Left kidney (tissue), 2 donors: ENCODE measurements around the gene EIF1AD. TPM values are rescaled to one million over a fixed set of nuclear protein-coding genes. Genes with fewer than 3 reads are reported as not detected.
A peak's percentile ranks its signal among the peaks of the same experiment; 100 is the strongest.
"Not testable (repeated sequence)": the region's sequence is repeated elsewhere in the genome, so short reads cannot be mapped to it uniquely, and the experiment has no call there.

Source experiments
- DNase-seq: peaks from one replicate; pipeline ENCODE4 v3.0.0-alpha.2; 2013
- polyA plus RNA-seq: library from polyadenylated mRNA; unstranded; fragments of 120-200 nt; gene quantifications from one replicate; pipeline ENCODE4 v1.2.1, GENCODE V29; 2013; ENCODE audit not compliant: insufficient read length

EIF1AD gene
- polyA plus RNA-seq, 1 donor, result 31.7 TPM

- DNase-seq, result not testable (repeated sequence)
These were observed 21.2 kb upstream of the EIF1AD start for GRCh38 chr11:66023186-66023440.

GRCh38 chr11:66022401-66023185 is 20.6 kb upstream of the EIF1AD start:
- DNase-seq, result peak; percentile 34

- no peak for DNase-seq
These were observed 18.8 kb upstream of the EIF1AD start for GRCh38 chr11:66020618-66021357.

GRCh38 chr11:66020212-66020611 is 18.3 kb upstream of the EIF1AD start:
- no peak for DNase-seq

GRCh38 chr11:66017321-66017720 is 15.4 kb upstream of the EIF1AD start:
- DNase-seq, result no peak

- DNase-seq, result no peak
These were observed 14.8 kb upstream of the EIF1AD start for GRCh38 chr11:66016793-66017177.

- DNase-seq, result no peak
These were observed 14.2 kb upstream of the EIF1AD start for GRCh38 chr11:66015936-66016792.

GRCh38 chr11:66015454-66015881 is 13.5 kb upstream of the EIF1AD start:
- no peak for DNase-seq

GRCh38 chr11:66014804-66015453 is 13.0 kb upstream of the EIF1AD start:
- DNase-seq, result no peak

GRCh38 chr11:66013762-66014100 is 11.8 kb upstream of the EIF1AD start:
- DNase-seq, result no peak

- DNase-seq, result no peak
These were observed 11.2 kb upstream of the EIF1AD start for GRCh38 chr11:66012946-66013761.

- DNase-seq, result no peak
These were observed 10.5 kb upstream of the EIF1AD start for GRCh38 chr11:66012371-66012945.

GRCh38 chr11:66011785-66012303 is 9.9 kb upstream of the EIF1AD start, which contains the start of gene CST6:
CST6 (plus strand) TSS chr11:66012008; CDS start chr11:66012045, 37 bp downstream.
- no peak for DNase-seq

- DNase-seq, result no peak
These were observed 9.4 kb upstream of the EIF1AD start for GRCh38 chr11:66011239-66011784.

GRCh38 chr11:66010036-66010435 is 8.1 kb upstream of the EIF1AD start:
- DNase-seq, result not testable (repeated sequence)

GRCh38 chr11:66008468-66009101 is 6.6 kb upstream of the EIF1AD start:
- no peak for DNase-seq

GRCh38 chr11:66008095-66008467 is 6.1 kb upstream of the EIF1AD start:
- no peak for DNase-seq

GRCh38 chr11:66007201-66007634 is 5.3 kb upstream of the EIF1AD start:
- DNase-seq, result no peak

GRCh38 chr11:66006891-66007176 is 4.9 kb upstream of the EIF1AD start:
- DNase-seq, result no peak
